GM21619 (cell line): Measurements from ENCODE around the gene LST1.

Experiments
- ATAC-seq: cut with Tn5 transposase; IDR thresholded peaks from one replicate; pipeline ENCODE4 v1.9.1; 2021; ENCODE audit not compliant: unreplicated experiment

LST1 gene

DNA sequence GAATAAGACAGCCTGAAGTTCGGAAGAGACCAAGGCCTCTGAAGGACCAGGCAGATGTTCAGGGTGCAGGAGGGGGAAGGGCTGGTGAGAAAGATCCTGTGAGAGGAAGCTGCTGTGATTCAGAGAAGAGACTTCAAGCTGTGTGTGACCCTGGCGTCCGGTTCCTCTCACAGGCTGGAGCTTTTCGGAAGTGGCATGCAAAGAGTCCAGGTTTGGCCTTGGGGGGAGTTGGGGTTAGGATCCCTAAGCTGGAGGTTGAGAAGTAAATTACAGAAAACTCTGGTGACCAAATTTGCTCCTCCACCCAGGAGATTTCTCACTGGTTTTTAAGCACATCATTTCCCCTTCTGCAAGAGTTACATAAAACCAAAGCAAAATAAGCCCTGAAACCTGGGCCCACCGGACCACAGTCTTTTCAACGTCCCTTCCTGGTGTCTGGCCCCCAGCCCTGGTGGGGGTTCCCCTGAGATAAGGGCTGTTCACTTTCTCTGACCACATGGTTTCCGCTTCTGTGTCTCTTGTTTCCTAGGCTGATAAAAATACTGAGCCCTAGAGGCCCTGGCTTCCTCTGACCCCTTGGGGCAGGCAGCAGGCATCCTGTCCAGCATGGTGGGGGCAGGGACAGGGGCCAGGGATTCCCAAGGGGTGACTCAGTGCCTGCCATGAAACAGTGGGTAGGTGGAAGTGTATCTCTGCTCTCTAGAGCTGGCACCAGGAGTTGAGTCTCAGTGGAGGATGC is 25.9 kb upstream of the LST1 start:
- ATAC-seq = peak; percentile 68

DNA sequence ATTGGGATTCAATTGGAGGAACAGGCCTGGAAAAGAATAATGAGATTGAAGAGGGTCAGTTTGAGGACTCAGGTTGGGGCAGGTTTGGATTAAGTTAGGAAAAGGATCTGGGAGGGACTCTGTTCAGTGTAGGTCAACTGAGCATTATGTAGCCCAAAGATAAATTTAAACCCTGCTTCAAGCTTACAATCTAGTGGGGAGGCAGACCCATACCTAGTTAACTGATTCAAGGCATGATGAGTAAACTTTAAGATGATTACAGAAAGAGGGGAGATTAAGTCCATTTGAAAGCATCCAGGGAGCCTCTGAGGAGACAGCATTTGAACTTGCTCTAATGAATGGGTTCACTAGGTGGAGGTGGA is 25.4 kb upstream of the LST1 start:
- ATAC-seq = no peak

DNA sequence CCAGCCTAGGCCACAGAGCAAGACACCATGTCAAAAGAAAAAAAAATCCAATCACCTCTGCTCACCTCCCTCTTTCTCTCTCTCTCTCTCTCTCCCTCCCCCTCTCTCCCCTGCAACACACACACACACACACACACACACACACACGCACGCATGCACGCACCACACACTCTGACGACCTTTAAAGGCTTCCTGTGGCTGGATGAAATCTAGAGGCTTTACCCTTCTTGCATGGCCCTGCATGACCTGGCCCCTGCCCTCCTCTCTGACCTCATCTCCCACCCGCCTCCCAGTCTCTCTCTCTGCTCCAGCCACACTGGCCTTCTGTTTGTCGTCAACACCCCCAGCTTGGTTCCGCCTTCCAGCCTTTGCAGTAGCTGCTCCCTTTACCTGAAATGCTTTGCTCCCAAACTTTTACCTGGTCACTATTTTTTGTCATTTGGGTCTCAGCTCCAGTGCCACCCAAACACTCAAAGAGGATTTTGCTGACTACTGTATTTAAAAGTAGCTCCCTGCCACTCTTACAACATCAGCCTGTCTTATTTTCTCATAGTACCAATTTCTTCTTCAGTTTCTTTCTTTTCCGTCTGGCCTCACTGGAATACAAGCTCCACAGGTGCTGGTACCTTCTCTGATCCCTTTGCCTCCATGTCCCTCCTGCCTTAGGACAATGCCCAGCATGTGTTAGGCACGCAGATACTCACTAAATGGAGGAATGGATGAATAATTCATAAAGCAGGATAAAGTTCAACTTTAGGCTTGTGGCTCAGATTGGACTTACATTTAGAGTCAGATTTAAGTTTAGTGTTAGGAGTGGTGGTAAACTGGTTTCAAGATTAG is 18.3 kb upstream of the LST1 start:
- no peak for ATAC-seq

DNA sequence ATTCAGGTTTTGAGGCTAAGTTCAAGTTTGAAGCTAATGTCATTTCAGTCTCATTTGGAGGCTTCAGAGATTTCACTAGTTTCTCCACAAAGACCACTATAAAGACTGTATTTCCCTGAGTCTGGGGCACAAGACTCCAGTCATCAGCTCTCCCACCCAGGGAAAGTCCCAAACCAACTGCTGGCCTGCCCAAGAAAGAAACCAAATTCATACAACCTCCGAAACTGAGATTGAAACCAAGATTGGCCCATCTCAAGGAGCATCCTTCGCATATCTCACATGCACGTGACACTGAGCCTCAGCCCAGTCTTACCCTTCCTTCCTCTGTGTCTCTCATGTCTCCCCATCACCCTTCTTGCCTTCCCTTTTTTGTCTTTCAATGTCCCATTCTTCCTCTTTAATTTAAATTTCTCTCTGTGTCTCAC is 17.5 kb upstream of the LST1 start:
- ATAC-seq = peak; percentile 54

DNA sequence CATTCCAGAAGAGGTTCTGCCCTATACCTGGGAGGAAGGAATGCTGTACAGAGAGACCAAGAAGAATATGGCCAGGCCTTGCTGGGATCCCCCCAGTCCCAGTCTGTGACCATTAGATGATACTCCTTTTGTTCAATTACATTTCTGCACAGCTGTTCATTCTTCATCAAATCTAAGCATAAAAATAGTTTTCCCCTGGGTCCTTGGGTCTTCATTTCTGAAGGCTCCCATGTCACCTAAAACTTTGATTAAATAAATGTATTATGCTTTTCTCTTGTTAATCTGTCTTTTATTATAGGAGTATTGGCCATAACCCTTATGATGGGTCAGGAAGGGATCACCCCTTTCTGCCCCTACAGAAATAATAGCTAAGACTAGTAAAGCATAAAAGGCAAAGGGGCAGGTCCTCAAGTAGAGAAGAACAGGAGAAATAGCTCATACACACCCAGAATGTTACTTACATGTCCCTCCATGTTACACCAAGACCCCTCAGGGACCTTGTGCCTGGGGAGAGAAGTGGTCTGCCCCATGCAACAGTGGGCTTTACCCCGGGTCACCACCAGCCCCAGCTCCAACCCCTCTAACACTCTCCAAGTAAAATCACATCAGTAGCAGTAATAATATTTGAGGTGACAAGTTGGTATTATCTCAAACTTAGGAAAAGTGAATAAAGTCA is 16.1 kb upstream of the LST1 start:
- ATAC-seq = no peak

DNA sequence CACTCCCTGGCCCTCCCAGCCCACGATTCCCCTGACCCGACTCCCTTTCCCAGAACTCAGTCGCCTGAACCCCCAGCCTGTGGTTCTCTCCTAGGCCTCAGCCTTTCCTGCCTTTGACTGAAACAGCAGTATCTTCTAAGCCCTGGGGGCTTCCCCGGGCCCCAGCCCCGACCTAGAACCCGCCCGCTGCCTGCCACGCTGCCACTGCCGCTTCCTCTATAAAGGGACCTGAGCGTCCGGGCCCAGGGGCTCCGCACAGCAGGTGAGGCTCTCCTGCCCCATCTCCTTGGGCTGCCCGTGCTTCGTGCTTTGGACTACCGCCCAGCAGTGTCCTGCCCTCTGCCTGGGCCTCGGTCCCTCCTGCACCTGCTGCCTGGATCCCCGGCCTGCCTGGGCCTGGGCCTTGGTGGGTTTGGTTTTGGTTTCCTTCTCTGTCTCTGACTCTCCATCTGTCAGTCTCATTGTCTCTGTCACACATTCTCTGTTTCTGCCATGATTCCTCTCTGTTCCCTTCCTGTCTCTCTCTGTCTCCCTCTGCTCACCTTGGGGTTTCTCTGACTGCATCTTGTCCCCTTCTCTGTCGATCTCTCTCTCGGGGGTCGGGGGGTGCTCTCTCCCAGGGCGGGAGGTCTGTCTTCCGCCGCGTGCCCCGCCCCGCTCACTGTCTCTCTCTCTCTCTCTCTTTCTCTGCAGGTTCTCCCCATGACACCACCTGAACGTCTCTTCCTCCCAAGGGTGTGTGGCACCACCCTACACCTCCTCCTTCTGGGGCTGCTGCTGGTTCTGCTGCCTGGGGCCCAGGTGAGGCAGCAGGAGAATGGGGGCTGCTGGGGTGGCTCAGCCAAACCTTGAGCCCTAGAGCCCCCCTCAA is 13.8 kb upstream of the LST1 start, which contains the start of gene LTA:
TSS of gene LTA (plus strand) at position 249 of the 871 bp plus-strand sequence. CDS start at position 703, 454 bp downstream.
- no peak for ATAC-seq

DNA sequence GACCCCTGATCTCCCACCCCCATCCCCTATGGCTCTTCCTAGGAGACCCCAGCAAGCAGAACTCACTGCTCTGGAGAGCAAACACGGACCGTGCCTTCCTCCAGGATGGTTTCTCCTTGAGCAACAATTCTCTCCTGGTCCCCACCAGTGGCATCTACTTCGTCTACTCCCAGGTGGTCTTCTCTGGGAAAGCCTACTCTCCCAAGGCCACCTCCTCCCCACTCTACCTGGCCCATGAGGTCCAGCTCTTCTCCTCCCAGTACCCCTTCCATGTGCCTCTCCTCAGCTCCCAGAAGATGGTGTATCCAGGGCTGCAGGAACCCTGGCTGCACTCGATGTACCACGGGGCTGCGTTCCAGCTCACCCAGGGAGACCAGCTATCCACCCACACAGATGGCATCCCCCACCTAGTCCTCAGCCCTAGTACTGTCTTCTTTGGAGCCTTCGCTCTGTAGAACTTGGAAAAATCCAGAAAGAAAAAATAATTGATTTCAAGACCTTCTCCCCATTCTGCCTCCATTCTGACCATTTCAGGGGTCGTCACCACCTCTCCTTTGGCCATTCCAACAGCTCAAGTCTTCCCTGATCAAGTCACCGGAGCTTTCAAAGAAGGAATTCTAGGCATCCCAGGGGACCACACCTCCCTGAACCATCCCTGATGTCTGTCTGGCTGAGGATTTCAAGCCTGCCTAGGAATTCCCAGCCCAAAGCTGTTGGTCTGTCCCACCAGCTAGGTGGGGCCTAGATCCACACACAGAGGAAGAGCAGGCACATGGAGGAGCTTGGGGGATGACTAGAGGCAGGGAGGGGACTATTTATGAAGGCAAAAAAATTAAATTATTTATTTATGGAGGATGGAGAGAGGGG is 12.6 kb upstream of the LST1 start:
- ATAC-seq = no peak

DNA sequence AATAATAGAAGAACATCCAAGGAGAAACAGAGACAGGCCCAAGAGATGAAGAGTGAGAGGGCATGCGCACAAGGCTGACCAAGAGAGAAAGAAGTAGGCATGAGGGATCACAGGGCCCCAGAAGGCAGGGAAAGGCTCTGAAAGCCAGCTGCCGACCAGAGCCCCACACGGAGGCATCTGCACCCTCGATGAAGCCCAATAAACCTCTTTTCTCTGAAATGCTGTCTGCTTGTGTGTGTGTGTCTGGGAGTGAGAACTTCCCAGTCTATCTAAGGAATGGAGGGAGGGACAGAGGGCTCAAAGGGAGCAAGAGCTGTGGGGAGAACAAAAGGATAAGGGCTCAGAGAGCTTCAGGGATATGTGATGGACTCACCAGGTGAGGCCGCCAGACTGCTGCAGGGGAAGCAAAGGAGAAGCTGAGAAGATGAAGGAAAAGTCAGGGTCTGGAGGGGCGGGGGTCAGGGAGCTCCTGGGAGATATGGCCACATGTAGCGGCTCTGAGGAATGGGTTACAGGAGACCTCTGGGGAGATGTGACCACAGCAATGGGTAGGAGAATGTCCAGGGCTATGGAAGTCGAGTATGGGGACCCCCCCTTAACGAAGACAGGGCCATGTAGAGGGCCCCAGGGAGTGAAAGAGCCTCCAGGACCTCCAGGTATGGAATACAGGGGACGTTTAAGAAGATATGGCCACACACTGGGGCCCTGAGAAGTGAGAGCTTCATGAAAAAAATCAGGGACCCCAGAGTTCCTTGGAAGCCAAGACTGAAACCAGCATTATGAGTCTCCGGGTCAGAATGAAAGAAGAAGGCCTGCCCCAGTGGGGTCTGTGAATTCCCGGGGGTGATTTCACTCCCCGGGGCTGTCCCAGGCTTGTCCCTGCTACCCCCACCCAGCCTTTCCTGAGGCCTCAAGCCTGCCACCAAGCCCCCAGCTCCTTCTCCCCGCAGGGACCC is 11.7 kb upstream of the LST1 start:
- no peak for ATAC-seq

DNA sequence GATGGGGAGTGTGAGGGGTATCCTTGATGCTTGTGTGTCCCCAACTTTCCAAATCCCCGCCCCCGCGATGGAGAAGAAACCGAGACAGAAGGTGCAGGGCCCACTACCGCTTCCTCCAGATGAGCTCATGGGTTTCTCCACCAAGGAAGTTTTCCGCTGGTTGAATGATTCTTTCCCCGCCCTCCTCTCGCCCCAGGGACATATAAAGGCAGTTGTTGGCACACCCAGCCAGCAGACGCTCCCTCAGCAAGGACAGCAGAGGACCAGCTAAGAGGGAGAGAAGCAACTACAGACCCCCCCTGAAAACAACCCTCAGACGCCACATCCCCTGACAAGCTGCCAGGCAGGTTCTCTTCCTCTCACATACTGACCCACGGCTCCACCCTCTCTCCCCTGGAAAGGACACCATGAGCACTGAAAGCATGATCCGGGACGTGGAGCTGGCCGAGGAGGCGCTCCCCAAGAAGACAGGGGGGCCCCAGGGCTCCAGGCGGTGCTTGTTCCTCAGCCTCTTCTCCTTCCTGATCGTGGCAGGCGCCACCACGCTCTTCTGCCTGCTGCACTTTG is 10.7 kb upstream of the LST1 start, which contains the start of gene TNF:
TSS of gene TNF (plus strand) at position 231 of the 567 bp plus-strand sequence. CDS start at position 408, 177 bp downstream.
- ATAC-seq = no peak

DNA sequence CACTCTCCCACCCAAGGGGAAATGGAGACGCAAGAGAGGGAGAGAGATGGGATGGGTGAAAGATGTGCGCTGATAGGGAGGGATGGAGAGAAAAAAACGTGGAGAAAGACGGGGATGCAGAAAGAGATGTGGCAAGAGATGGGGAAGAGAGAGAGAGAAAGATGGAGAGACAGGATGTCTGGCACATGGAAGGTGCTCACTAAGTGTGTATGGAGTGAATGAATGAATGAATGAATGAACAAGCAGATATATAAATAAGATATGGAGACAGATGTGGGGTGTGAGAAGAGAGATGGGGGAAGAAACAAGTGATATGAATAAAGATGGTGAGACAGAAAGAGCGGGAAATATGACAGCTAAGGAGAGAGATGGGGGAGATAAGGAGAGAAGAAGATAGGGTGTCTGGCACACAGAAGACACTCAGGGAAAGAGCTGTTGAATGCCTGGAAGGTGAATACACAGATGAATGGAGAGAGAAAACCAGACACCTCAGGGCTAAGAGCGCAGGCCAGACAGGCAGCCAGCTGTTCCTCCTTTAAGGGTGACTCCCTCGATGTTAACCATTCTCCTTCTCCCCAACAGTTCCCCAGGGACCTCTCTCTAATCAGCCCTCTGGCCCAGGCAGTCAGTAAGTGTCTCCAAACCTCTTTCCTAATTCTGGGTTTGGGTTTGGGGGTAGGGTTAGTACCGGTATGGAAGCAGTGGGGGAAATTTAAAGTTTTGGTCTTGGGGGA is 10.0 kb upstream of the LST1 start:
- ATAC-seq = no peak

DNA sequence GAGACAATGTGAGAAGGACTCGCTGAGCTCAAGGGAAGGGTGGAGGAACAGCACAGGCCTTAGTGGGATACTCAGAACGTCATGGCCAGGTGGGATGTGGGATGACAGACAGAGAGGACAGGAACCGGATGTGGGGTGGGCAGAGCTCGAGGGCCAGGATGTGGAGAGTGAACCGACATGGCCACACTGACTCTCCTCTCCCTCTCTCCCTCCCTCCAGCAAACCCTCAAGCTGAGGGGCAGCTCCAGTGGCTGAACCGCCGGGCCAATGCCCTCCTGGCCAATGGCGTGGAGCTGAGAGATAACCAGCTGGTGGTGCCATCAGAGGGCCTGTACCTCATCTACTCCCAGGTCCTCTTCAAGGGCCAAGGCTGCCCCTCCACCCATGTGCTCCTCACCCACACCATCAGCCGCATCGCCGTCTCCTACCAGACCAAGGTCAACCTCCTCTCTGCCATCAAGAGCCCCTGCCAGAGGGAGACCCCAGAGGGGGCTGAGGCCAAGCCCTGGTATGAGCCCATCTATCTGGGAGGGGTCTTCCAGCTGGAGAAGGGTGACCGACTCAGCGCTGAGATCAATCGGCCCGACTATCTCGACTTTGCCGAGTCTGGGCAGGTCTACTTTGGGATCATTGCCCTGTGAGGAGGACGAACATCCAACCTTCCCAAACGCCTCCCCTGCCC is 9.0 kb upstream of the LST1 start:
- ATAC-seq = no peak

DNA sequence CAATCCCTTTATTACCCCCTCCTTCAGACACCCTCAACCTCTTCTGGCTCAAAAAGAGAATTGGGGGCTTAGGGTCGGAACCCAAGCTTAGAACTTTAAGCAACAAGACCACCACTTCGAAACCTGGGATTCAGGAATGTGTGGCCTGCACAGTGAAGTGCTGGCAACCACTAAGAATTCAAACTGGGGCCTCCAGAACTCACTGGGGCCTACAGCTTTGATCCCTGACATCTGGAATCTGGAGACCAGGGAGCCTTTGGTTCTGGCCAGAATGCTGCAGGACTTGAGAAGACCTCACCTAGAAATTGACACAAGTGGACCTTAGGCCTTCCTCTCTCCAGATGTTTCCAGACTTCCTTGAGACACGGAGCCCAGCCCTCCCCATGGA is 8.5 kb upstream of the LST1 start:
- no peak for ATAC-seq

DNA sequence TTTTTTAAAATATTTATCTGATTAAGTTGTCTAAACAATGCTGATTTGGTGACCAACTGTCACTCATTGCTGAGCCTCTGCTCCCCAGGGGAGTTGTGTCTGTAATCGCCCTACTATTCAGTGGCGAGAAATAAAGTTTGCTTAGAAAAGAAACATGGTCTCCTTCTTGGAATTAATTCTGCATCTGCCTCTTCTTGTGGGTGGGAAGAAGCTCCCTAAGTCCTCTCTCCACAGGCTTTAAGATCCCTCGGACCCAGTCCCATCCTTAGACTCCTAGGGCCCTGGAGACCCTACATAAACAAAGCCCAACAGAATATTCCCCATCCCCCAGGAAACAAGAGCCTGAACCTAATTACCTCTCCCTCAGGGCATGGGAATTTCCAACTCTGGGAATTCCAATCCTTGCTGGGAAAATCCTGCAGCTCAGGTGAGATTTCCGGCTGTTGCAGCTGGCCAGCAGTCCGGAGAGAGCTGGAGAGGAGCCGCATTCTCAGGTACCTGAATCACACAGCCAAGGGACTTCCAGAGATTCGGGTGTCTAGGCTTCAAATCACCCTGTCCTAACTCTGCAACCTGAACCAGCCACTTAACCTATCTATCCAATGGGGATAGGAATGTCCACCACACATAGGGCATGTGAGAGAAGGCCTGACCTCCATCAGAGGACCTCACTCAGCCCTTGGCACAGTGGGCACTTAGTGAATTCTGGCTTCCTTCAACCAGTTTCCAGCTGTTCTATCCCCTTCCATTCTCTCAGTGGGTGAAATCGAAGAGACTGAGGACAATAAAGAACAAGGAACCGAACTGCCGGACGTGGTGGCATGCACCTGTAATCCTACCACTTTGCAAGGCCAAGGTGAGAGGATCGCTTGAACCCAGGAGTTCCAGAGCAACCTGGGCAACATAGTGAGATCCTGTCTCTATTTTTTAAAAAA is 7.6 kb upstream of the LST1 start:
- no peak for ATAC-seq

DNA sequence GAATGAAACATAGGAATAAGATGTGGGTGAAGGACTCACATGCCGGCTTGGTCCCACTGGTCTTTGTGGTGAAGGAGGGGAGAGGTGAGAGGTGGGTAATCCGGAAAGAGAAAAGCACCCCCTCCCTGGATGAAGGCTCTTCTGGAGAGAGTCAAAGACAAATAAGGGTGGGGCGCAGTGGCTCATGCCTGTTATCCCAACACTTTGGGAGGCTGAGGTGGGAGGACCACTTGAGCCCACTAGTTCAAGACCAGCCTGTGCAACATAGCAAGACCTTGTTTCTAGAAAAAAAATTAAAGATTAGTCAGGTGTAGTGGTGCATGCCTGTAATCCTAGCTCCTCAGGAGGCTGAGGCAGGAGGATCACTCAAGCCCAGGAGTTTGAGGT is 7.0 kb upstream of the LST1 start:
- ATAC-seq = no peak

DNA sequence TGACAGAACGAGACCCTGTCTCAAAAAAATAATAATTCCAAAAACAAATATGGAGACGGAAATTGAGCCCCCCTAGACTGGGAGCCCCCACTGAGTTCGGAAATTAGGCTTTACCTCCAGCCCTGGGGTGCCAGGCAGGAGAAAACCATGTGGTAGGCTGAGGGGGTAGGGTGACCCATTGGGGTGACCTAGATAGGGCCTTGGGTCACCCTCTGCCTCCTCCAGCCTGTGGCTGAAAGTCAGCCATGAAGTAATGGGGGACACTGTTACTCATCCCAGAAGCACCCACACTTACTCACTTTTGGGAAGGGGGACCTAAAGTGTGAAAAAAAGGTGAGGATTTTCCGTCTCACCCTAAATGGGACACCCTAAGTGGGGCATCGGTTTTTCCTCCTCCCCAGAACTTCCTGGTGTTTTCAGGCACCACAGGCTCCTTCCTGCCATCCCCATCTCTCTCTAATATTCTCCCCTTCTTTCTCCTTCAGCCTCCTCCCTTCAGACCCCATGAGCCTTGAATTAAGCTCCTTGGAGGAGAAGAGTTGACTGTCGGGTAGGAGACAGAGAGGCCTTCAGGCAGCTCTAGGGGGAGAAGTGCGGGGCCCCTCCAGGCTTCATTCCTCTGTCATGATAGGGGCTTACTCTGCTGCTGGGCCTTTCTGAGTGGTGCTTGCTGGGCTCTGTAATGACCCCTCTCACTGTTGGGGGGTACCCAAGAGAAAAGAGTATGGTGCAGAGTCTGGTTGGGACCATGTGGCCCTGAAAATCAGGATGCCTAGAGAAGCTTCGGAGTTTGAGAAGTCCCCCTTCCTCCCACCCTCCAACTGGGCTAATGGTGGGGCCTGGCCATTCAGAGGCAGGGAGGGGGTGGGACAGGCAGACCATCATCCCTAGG is 6.3 kb upstream of the LST1 start:
- ATAC-seq = no peak
